GM21528 (cell line): ENCODE results near the gene MBP.

ENCODE experiments used
- ATAC-seq: cut with Tn5 transposase; IDR thresholded peaks from one replicate; pipeline ENCODE4 v1.9.1; 2021; ENCODE audit warnings: mild to moderate bottlenecking, moderate library complexity; ENCODE audit not compliant: unreplicated experiment, low FRiP score

Gene MBP

DNA sequence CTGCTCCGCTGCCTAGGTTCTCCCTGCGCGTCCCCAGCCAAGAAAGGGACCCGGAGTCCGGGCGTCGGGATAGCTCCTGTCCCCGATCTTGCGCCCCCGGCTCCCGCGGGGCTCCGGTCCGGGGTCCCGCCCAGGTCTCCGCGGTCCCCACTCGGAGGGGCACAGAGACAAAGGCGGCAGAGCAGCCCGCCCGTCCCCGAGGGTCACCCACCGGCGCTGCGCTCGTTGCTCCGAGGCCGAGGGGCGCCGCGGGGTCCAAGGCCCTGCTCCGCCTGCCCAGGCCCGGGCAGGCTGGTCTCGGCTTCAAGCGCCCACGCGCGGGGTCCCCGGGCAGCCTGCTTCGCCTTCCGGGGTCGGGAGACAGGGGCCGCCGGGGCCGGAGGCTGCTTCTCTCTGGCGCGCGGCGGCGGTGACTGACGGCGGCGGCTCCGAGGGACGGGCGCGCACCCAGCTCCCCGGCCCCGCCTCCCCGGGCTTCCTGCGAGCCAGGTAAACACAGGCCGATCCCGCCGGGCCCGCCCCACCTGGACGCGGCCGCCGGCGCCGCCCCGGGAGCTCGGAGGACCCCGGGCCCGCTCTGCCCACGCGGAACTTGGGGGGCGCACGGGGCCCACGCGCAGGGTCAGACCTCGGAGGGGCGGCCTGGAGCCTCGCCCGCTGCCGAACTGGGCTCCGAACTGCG lies at the start of gene MBP:
TSS of gene MBP (minus strand) at position 415 of the 682 bp plus-strand sequence. CDS start 27,522 bp downstream, outside the sequence.
- ATAC-seq = peak; percentile 67

GRCh38 chr18:77181950-77182707 lies 49.5 kb upstream of the MBP start:
- ATAC-seq = no peak

DNA sequence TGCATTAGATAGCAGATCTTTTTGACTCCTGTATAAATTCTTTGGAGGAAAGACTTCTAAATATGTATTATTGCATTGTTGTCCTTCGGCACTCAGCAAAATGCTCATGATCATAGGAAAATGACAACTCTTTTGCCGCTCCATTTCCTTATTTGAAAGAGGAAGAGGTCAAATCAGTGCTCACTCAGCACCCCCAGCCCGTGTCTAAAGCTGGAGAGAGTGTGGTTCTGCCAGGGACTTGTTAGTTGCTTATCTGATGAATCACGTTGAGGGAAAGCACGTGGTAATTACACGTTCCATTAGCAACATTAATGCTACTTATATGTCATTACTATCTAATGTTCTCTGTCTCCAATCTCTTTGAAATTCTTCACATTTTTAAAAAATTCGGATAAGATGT lies 46.0 kb upstream of the MBP start:
- no peak for ATAC-seq

DNA sequence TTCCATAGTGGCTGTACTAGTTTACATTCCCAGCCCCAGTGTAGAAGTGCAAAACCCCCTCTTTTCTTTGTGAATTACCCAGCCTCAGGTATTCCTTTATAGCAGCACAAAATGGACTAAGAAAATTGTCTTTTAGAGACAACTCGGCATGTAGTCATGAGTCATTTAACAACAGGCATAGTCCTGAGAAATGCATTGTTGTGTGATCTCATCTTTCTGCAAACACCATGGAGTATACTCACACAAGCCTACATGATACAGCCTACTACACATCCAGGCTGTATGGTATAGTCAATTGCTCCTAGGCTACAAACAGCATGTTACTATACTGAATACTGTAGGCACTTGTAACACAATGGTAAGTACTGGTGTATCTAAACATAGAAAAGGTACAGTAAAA lies 44.4 kb upstream of the MBP start:
- ATAC-seq = no peak

DNA sequence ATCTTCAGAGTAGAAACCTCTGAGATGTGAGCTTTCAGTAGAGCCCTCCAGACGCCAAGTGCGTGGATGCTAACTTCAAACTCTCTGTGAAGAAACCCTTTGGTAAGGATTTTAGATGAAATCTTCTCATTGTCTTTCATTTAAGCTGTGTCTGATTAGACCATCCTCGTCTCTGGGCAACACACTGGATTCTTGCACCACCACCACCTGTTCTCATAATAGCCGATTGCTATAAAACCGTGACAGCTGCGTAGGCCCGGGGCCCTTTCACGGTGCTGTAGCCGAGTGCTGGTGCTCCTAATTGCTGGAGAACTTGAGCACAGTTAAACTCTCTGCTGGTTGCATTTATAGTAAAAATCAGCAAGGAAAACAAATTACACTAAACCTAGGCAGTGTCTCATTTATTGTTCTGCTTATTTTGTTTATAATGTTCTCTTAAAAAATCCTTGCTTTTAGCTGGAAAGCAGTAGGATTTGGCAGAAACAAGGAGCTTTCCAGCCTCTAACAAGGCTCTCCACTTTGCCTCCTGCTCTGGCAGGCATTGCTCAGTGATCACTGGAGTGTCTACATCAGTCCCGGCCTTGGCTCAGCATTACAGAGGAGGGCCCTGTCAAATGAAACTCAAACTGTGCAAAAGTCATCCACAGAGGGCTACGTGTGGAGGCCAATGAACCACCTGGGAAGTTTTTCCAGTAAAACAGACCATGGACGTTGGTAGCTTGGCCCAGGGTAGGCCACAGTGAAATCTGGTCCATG lies 40.9 kb upstream of the MBP start:
- ATAC-seq = no peak

DNA sequence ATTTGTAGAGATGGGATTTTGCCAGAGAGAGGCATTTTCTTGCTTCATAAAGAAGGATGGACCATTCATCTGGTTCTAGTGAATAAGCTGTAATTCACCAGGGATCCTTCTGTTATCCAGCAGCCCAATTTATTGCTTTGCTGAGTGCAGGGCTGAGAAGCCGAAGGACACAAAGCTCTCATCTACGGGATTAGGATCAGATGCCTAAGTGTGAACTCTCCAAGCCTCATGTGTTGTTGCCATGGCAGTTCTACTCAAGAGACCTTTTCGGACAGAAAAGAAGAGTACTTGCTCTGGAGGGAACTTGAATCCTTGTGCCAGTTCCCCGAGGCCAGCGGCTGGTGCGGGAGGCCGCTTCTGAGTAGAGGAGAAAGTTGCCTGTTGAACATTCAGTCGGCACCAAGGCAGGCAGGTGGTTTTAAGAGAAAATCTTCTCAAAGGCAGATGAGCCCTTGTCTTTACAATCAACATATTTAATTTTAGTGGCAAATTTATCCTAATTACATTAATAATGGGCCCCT lies 38.4 kb upstream of the MBP start:
- ATAC-seq = no peak

GRCh38 chr18:77168811-77169311 lies 36.3 kb upstream of the MBP start:
- ATAC-seq = no peak

DNA sequence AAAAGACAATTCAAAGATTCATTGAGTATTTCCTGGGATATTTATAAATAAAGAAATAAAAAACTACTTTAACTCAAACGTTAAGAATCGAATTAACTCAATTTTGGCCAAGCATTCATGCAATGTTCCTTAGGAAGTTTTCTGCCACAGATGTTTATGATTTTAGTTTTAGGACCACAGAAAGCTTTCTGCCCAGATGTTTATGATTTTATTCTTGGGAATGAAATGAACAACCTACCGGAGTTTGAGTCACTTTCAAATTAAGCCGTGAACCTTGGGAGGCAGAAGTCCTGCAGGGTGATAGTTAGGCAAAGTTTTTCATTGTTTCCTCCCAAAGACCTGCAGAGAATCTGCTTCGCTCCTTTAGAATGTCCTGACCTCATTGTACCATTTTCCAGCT lies 34.7 kb upstream of the MBP start:
- no peak for ATAC-seq

DNA sequence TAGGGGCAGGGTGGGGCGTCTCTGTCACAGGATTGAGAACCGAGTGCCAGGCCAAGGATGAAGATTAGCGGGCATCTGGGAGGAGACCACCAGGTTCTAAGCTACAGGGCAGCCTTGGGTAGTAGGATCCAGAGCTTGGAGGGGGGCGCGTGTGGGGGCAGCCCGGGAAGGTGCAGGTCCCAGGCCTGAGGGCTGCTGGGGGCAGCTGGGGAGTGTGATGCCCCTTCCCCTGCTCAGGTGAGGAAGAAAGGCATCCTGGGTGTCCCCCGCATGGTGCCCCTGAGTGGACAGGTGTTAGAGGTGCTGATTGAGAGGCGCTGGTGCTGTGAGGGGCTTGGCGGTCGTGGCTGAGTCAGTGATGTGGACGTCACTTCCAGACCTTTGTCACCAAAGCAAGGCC lies 33.9 kb upstream of the MBP start:
- no peak for ATAC-seq

- no peak for ATAC-seq
These were observed 33.1 kb upstream of the MBP start for GRCh38 chr18:77165503-77166188.

DNA sequence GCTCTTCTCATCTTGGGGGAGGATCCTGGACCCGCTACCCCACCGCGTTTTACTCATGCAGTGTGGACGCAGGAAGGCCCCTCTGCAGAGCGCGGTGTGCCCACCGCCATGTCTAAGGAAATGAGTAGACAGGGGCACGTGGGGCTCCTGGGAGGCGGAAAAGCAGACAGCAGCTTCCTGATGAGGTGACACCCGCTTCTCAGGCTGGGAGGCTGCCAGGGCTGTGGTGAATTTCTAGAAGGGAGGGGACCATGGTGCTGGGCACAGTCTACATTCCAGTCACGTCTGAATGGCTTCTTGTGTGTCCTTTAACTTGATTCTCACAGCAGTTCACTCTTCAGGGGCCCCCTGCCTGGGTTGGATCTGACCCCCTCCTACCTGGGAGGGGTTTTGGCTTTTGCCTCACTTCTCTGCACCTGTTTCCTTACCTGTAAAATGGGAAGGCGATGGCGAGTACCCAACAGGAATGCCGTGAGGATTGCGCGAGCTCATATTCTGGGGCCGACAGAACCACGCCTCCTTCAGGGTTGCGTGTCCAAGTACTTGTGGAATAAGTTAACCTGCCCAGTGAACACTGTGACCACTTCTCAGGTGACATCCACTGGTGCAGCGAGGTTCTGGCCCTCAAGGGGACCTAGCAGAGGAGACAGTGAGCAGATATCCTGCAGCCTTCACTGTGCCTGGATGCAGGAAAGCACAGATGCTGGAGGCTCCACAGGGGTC lies 32.3 kb upstream of the MBP start:
- ATAC-seq = no peak

GRCh38 chr18:77164026-77164425 lies 31.4 kb upstream of the MBP start:
- ATAC-seq = no peak

GRCh38 chr18:77162580-77162979 lies 30.0 kb upstream of the MBP start:
- no peak for ATAC-seq

DNA sequence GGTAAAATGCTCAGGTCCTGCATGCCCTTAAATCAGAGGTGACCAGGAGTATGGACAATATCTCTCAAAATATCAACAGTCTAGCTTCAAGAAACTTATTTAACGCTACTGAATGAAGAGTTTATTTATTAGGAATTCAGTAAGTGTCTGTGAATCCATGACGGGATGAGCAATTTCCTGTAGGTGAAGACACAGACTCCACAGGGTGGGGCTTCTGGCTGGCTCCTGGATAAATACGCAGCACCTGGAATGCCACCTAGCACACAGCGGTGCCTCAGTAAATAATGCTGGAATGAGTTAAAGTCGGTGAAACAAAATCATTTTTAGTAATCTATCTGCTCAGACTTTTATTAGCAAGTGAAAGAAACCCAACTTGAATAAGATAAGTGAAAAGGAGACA lies 29.4 kb upstream of the MBP start:
- ATAC-seq = no peak

DNA sequence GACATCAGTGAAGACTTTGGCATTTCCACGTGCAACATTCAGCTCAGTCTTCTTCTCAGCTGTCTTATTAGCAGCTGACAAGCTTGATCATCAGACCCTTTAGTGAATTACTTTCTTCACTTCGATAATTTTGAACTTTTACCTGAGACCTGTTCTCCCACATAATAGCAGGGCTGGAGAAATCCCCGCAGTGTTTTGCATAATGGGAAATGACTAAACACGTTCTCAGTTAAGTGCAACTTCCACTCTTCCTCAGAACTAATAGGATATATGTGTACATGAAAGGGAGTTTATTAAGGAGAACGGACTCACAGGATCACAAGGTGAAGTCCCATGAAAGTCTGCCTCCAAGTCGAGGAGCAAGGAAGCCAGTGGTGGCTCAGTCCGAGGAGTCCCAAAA lies 28.8 kb upstream of the MBP start:
- ATAC-seq = no peak

- no peak for ATAC-seq
These were observed 27.9 kb upstream of the MBP start for GRCh38 chr18:77160515-77160914.

GRCh38 chr18:77157312-77157711 lies 24.7 kb upstream of the MBP start:
- ATAC-seq = no peak

- ATAC-seq = no peak
These were observed 22.4 kb upstream of the MBP start for GRCh38 chr18:77155031-77155430.

DNA sequence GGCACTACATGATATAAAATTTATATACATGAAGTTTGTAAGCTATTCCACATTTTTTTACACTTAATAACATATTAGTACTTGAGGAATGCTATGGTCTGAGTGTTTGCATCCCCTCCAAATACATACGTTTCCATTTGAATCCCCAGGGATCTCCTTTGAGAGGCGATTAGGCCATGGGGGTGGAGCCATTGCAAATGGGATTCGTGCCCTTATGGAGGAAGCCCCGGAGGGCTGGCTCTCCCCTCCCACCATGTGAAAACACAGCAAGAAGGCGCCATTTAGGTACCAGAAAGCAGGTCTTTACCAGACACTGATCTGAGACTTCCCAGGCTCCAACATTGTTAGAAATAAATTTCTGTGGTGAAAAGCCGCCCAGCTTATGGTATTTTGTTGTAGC lies 20.8 kb upstream of the MBP start:
- no peak for ATAC-seq
